ENCODE data around the gene DLG4.

- TF ChIP-seq CTCF (IDR thresholded peaks at IDR 0.05; ENCODE audit: borderline replicate concordance, extremely low read depth, low read length, poor library complexity, severe bottlenecking) (no peak), EZH2 (IDR thresholded peaks at IDR 0.05; ENCODE audit: borderline replicate concordance, low read depth, low read length, severe bottlenecking) (no peak)
Observed at GRCh38 chr17:7147772-7148171, 71.9 kb downstream of the DLG4 start.
